Chondrocyte (in vitro differentiated cells): ENCODE measurements around the gene HES7. TPM values are rescaled to one million over a fixed set of nuclear protein-coding genes. Genes with fewer than 3 reads are reported as not detected.
A peak's percentile ranks its signal among the peaks of the same experiment; 100 is the strongest.

Experiments used
- DNase-seq: peaks from one replicate; pipeline ENCODE4 v3.0.0; 2021; ENCODE audit warnings: mixed read lengths, low spot score
- H3K27ac Mint-ChIP-seq: one replicate; pipeline ENCODE4 v1.8.0; 2021; ENCODE audit warnings: mild to moderate bottlenecking, moderate library complexity, mixed read lengths; ENCODE audit not compliant: unreplicated experiment
- H3K27me3 Mint-ChIP-seq: 2 replicates; pipeline ENCODE4 v1.8.0; 2021; ENCODE audit warnings: low read depth, mixed read lengths
- H3K36me3 Mint-ChIP-seq: 2 replicates; pipeline ENCODE4 v1.8.0; 2021; ENCODE audit warnings: low read depth, mixed read lengths
- H3K4me1 Mint-ChIP-seq: 2 replicates; pipeline ENCODE4 v1.8.0; 2021; ENCODE audit warnings: low read depth, mild to moderate bottlenecking, mixed read lengths
- H3K4me3 Mint-ChIP-seq: one replicate; pipeline ENCODE4 v1.8.0; 2021; ENCODE audit warnings: mild to moderate bottlenecking, moderate library complexity, mixed read lengths; ENCODE audit not compliant: unreplicated experiment
- H3K9me3 Mint-ChIP-seq: 2 replicates; pipeline ENCODE4 v1.8.0; 2021; ENCODE audit warnings: low read depth, mixed read lengths
- CTCF ChIP-seq: fragments of 200-600 bp; sonication (generic); IDR thresholded peaks from 2 replicates; pipeline ENCODE4 v1.5.0; 2021; ENCODE audit warnings: antibody characterized with exemption, mild to moderate bottlenecking, moderate library complexity
- total RNA-seq: library from RNA; stranded (reverse); gene quantifications from 3 replicates; pipeline ENCODE4 v1.2.1, GENCODE V29; 2021

The HES7 gene
- total RNA-seq, 1 donor from 2014 or later, result 1.5 TPM

DNA sequence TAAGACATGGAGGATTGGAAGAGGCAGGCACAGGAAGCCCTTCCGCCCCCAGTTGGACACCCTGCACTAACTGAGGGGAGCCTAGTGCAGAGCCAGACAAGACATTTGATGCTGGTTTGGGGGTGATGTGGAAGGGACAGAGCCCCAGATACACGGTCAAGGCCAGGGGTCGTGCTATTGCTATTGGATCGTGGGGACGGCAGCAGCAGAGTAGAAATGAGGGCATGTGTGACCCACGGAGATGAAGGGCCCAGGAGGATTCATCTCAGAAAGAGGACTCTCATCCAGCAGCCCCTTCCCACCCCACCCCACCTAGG, 40.9 kb upstream of the HES7 start:
- H3K9me3 Mint-ChIP-seq, result no peaks in the 10 kb centered on the region
- DNase-seq, result no peak
- H3K36me3 Mint-ChIP-seq, result peaks cover 2% of the 10 kb centered on the region
- H3K27me3 Mint-ChIP-seq, result no peaks in the 10 kb centered on the region
- no peak overlapping the region for H3K4me3 Mint-ChIP-seq
- TF ChIP-seq CTCF, result no peak
- H3K27ac Mint-ChIP-seq, result peak overlapping the region; percentile 99
- H3K4me1 Mint-ChIP-seq, result peaks cover 40% of the 10 kb centered on the region

DNA sequence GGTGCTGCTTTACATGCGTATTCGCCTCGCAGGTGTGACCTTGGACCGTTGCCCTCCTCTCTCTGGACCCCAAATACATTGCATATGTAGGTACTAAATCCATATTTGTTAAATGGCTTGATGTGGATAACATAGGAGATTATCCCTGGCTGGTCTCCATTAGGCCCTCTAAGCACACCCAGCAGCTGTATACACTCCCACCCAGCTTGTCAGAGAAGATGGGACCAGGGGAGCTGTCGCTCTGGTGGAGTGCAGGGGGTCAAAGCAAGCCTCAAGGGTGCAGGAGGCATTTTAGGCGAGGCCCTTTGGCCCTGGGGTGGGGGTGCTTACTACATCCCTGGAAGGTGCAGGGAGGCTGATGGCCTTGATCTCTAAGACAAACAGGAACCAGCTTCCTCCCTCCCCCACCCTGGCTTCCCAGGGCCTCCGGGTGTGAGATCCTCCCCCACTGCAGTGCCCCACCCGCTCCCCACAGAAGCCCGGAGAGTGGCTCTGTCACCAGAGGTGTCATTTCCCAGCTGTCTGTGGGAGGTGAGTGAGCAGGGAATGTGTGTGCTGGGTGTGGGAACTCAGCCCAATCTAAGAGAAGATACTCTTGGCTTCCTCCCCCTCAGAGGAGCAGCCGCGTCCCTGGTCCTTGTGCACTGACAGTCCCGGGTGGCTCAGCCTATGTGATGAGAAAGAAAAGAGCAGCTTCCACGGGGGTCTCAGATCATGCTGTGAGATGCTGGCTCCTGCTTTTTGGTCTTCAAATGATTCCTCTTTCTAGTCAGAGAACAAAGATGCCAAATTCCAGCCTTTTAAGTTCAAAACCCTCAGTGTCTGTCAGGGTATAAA, 40.3 kb upstream of the HES7 start:
- Mint-ChIP-seq H3K36me3 (peaks cover 2% of the 10 kb centered on the region), H3K9me3 (no peaks in the 10 kb centered on the region), H3K27me3 (no peaks in the 10 kb centered on the region), H3K4me3 (peak overlapping the region; percentile 84), H3K27ac (peak overlapping the region; percentile 99), H3K4me1 (peaks cover 40% of the 10 kb centered on the region)
- no peak for TF ChIP-seq CTCF
- DNase-seq, result no peak

DNA sequence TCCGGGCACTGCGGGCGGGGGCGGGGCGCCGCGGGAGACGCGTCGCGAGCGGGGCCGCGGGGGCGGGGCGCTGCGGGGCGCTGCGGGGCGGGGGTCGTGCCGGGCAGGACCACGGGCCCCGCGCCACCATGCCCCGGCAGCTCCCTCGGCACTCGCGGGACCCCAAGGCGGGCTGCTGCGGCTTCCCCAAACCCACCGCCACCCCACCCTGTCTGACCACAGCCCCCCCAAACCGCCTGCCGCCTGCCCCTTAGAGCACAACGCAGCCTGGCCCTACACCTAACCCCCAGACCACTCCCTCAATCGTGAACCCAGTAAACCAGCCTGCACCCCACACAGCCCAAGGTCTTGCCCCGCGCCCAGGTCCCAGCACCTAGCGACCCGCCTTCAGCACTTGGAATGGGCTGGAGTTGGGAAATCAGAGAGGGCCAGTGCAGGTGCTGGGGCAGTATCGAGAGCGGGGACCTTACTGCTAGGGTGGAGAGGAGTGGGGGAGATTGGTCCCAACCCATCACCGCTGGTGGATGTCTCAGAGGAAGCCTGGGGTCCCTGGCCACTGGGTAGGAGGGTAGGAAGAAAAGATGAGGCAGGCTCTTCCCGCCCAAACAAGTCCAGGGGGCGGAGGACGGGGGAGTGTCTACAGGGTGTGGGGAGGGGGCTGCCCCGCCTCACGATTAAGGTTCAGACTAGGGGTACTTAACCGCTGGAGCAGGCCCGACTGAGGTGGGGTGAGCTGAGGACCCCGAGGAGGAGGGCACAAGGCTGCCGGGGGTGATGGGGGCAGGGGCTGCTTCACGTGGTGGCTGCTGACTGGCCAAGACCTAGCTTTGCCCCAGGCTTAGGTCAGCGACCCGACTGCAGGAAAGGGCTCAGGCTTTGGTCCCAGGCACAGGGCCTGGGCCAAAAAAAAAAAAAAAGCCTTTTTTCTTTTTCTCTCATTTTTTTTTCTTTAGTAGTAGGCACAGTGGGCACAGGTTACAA, 39.4 kb upstream of the HES7 start:
- H3K4me3 Mint-ChIP-seq, result peak overlapping the region; percentile 84
- H3K27me3 Mint-ChIP-seq, result no peaks in the 10 kb centered on the region
- TF ChIP-seq CTCF, result no peak
- H3K27ac Mint-ChIP-seq, result peak overlapping the region; percentile 99
- peaks cover 2% of the 10 kb centered on the region for H3K36me3 Mint-ChIP-seq
- no peaks in the 10 kb centered on the region for H3K9me3 Mint-ChIP-seq
- no peak for DNase-seq
- peaks cover 46% of the 10 kb centered on the region for H3K4me1 Mint-ChIP-seq

DNA sequence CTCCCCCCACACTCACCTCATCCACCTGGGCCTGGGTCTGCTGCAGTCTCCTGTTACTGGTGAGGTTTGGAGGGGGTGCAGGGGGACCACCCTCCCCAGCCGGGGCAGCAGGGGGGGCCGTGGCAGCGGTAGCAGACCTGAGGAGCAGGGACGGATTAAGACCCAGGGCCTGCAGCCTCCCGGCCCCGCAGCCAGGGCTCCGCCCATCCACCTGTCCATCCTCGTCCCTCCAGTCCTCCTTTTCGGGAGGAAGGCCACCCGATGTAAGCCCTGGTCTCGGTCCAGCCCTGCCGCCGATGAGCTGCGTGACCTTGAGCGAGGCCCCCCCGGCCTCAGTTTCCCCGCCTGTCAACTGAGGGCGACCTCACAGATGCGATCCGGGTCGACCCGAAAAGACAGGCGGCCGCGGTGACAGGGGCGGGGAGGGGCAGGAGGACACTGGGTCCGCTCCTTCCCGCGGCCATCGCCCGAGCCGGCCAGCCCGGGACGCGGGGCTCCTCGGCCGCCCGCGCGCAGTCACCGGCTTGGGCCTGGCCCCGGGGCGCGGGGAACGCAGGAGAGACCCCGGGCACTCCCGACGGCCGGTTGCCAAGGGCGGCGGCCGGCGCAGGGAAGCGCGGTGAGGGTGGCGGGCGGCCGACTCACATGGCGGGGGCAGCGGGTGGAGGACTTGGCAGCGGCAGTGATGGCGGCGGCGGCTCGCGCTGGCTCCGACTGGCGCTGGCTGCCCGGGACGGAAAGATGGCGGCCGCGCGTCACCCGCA, 38.5 kb upstream of the HES7 start, which contains the start of gene VAMP2:
Gene VAMP2, minus strand, starts transcription at position 716 of the 764 bp plus-strand sequence. Its CDS starts 69 bp downstream, at position 647.
- no peak for DNase-seq
- H3K27me3 Mint-ChIP-seq, result no peaks in the 10 kb centered on the region
- no peaks in the 10 kb centered on the region for H3K9me3 Mint-ChIP-seq
- peak within 1 kb of the TSS; percentile 99 for H3K27ac Mint-ChIP-seq
- peak within 1 kb of the TSS; percentile 84 for H3K4me3 Mint-ChIP-seq
- H3K36me3 Mint-ChIP-seq, result peaks cover 2% of the 10 kb centered on the region
- peak; percentile 17 for TF ChIP-seq CTCF
- peaks cover 46% of the 10 kb centered on the region for H3K4me1 Mint-ChIP-seq
